NCI-H446 treated with DMSO at 0.1 percent for 48 hours (cell line): ENCODE data around the gene UCN2.

Experiments used
- DNase-seq: peaks from one replicate; lab custom pipeline; 2025; lab: John Stamatoyannopoulos, UW

The UCN2 gene

DNA sequence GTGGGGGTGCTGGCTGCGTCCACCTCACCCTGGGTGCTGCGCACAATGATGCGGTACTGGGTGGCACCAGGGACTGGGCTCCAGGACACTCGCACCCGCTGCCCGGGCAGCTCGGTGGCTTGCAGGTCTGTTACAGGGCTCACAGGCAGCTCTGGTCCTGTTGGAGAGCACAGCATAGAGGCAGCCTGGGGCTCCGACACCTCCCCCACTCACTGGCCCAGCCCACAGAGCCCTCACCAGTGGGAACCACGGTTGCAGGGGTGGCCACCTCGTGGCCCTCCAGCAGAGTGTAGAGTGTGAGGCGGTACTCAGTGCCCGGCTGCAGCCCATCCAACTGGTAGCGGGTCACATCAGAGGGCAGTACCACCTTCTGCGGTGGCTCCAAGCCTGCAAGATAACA is 27.9 kb upstream of the UCN2 start:
- DNase-seq, result no peak

DNA sequence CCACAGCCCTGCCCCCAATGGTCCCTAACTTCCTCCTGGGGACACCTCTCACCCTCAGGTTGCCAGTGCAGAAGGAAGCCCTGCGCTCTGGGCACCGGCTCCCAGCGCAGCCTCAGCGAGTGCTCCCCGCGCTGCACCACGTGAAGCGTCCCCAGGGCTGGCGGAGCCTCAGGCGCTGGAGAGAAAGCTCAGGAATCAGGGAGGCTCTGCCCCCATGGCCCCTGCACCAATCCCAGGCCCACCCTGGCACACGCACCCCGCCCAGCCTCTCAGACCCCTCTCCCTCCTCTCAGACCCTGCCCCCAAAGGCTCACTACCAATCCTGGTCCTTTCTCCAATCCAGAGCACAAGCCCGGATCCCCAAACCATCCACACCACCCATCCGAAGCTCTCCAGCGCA is 24.6 kb upstream of the UCN2 start:
- no peak for DNase-seq

- DNase-seq, result no peak
Measured at GRCh38 chr3:48587686-48588085, 24.1 kb upstream of the UCN2 start.

- no peak for DNase-seq
Measured at GRCh38 chr3:48585411-48585810, 21.8 kb upstream of the UCN2 start.

DNA sequence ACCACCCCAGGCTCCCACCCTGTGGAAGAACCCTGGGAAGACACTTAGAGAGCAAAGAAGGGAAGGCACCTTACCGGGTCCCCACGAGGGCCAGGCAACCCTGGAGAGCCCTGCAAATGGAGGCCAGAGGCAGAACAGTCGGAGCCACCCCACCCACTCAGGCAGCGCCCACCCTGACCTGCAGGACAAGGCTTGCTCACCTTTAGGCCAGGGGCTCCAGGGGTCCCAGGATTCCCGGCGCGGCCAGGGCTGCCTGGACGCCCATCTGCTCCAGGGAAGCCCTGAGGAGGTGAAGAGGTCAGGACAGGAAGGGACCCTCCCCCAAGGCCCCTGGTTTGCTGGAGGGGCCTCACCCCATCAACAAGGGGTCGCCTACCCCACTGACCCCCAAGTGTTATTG is 21.3 kb upstream of the UCN2 start:
- DNase-seq, result no peak

GRCh38 chr3:48581621-48582481 is 18.3 kb upstream of the UCN2 start:
- DNase-seq, result no peak

- no peak for DNase-seq
Measured at GRCh38 chr3:48576647-48577046, 13.1 kb upstream of the UCN2 start.

DNA sequence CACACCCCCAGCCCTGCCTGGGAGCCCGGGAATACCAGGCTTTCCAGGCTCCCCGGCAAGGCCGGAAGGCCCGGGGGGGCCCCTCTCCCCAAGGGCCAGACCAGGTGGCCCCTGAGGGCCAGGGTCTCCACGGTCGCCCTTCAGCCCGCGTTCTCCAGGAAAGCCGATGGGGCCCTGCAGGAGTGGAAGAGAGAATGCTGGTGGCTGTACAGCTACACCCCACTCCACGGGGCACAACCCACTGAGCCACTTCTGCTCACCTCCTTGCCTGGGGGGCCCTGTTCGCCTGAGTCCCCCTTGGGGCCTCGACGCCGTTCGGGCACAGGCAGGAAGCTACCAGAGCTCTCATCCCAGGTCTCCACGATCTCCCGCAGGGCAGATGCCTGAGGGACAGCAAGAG is 11.8 kb upstream of the UCN2 start:
- no peak for DNase-seq

DNA sequence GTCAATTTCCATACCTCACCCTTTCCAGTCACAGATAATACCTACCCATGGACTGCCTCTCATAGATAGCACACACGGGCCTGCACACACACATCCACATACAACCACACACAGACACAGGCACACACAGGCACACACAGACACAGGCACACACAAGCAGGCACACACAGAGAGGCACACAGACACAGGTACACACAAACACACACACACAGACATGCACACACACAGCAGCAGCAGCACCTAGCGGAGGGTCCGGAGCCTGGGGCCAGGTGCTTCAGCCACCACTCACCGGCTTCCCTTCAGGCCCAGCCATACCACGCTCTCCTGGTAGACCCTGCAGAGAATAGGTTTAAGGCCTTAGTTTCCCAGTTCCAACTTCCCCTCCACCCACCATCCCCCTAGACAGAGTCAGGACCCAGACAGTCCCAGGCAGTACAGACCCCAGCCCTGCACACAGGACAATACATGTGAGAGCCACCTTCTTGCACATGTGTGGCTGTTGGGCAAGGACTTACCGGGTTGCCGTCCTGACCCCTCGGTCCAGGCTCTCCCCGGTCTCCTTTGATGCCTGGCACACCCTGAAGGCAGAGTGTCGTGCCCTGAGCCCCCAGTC is 10.5 kb upstream of the UCN2 start:
- no peak for DNase-seq

DNA sequence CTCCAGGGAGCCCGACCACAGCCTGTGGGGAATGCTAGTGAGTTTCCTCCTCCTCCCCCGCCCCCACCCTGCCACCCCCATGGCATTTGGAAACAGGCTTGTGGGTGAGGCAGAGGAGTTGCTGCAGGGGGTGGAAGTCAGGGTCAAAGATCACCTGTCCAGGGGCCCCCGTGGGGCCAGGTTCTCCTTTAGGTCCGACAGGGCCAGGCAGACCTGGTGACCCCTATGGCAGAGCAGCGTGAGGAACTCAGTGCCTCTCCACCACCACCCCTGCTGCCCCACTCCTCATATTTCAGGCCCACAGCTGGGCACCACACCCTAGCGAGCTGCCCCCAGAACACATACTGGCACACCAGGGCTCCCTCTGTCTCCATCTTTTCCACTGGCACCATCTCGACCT is 8.9 kb upstream of the UCN2 start:
- DNase-seq, result no peak

GRCh38 chr3:48571938-48572337 is 8.4 kb upstream of the UCN2 start:
- DNase-seq, result no peak

DNA sequence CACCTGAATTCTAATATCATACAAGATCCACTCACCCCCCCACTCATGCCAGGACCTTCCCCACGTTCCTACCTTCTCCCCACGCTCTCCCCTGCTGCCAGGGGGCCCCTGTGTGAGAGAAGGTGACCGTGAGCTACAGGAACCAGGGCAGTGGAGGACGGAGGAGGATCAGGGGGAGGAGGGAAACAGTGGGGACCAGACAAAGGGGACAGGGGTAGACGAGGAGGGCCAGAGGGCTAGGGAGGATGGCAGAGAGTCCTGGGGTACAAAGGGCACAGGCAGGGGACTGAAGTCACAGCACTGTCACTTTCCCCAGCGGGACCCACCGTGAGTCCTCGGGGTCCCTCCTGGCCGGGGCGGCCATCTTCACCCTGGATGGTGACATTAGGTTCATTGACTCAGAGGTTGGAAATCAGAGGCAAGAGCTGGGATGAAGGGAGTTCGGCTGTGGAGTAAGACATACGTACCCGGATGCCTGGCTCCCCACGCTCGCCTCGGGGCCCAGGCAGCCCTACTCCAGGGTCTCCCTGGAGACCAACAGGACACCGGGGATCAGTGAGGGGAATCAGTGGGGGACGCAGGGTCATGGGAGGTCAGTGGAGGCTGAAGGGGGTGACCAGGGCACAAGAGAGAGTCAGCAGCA is 6.3 kb upstream of the UCN2 start:
- no peak for DNase-seq

- no peak for DNase-seq
Measured at GRCh38 chr3:48569400-48569799, 5.8 kb upstream of the UCN2 start.

- DNase-seq, result no peak
Measured at GRCh38 chr3:48568476-48568875, 4.9 kb upstream of the UCN2 start.

DNA sequence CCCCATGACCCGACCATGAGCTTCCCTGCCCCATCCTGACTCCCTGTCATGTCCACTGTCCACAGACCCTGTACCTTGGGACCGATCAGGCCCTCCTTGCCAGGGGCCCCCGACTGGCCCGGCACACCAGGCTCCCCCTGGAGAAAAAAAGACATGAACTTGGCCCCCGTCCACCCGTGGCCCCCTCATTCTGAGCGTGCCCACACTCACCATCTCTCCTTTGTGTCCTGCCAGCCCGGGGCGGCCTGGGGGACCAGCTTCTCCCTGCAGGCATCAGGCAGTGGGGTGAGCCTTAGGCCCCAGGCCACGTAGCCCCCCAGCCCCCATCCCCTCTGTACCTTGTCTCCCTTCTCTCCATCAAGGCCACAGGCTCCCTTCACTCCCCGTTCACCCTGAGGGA is 3.9 kb upstream of the UCN2 start:
- DNase-seq, result no peak

- no peak for DNase-seq
Measured at GRCh38 chr3:48567090-48567489, 3.5 kb upstream of the UCN2 start.

- no peak for DNase-seq
Measured at GRCh38 chr3:48566401-48566760, 2.8 kb upstream of the UCN2 start.

DNA sequence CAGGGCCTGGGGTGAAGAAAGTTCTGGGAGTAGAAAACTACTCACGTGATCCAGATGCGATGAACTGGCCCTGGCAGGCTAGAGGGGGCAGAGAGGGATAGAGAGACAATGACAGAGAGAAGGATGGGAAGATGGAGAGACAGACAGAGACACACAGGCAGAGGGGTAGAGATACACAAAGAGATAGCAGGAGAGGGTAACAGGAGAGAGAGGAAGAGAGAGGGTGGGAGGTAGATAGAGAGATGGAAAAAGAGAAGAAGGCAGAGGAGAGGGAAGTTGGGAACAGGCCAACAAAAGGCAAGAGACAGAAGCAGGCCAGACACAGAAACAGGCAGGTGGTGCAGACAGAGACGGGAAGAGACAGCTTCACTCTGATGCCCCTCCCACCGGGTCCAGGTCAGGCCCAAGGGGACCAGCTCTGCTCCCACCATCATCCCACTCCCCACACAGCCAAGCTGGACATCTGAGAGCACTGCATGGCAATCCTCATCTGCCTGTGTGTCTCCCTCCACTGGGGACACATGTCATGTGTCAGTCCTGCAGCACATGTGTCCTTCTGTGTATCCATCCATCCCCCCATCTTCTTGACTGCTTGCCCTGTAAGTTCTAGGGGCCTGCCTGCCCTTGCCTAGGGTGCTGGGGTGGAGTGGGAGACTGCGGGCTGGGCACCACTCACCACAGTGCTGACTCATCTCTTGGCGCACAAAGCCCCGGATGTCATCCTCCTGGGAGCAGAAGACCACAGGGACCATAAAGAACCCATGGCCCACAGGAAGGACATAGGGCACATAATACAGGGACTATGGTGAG is 2.2 kb upstream of the UCN2 start:
- DNase-seq, result no peak

GRCh38 chr3:48565186-48565585 is 1.6 kb upstream of the UCN2 start:
- no peak for DNase-seq

DNA sequence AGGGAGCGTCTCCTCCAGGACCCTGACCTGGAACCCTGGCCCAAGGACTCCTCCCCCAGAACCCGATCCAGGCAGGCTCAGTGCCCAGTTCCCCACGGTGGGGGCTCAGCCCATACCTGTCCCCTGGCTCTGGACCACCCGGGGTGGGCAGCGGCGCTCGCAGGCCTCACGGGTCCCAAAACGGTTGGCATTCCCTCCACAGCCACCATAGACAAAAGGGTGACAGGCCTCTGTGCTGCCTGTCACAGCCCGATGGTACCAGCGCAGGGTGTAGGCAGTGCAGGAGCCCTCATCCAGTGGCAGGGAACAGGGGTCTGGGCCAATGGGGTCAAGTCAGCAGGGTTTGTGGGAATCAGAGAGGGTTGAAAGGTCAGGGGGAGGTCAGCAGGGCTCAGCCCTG is 1.1 kb upstream of the UCN2 start:
- DNase-seq, result no peak

- DNase-seq, result no peak
Measured at GRCh38 chr3:48564022-48564421, 441 bp upstream of the UCN2 start.

DNA sequence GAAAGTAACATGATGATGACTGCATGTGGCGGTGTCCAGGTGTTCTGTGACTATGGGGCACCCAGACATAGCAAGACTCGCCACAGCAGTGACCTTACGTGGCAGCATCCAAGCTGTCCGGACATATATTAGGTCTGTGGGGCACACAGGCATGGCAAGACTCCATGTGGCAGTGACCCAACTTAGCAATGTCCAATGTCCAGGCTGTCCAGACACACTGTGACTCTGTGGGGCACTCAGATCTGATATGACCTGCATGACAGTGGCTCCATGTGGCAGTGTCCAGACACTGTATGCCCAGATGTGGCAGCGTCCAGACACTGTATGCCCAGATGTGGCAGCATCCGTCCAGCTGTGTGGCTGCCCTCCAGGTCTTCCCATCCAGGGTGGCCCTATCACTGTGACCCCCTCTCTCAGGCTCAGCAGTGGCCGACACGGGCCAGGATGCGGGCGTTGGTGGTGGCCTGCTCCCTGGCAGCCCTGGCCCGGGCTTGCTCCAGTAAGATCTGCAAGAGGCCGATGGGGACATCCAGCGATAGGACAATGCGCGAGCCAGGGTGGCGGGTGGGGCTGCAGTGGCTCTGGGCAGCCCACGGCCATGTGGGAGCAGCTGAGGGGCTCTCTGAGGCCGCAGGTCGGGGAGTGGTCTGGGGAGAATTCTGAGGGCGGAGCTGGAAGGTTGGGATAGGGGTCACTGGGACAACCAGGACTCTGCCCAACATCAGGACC is 1.1 kb downstream of the UCN2 start:
- DNase-seq, result no peak
